GM19193 (cell line): ENCODE measurements around the gene SARDH.

Experiments
- POLR2A ChIP-seq: IDR thresholded peaks from 4 replicates; pipeline ENCODE4 v1.6.1; 2011; ENCODE audit not compliant: insufficient read depth, insufficient read length; ENCODE audit errors: extremely low read depth

SARDH gene

GRCh38 chr9:133734590-133735414 lies 3.4 kb downstream of the SARDH start:
- TF ChIP-seq POLR2A = no peak

- no peak for TF ChIP-seq POLR2A
Measured at GRCh38 chr9:133733796-133734533, 4.2 kb downstream of the SARDH start.

- TF ChIP-seq POLR2A = no peak
Measured at GRCh38 chr9:133733421-133733795, 4.7 kb downstream of the SARDH start.

- no peak for TF ChIP-seq POLR2A
Measured at GRCh38 chr9:133732639-133733408, 5.3 kb downstream of the SARDH start.

GRCh38 chr9:133731876-133732638 lies 6.1 kb downstream of the SARDH start:
- TF ChIP-seq POLR2A = no peak

GRCh38 chr9:133730994-133731715 lies 7.0 kb downstream of the SARDH start:
- no peak for TF ChIP-seq POLR2A

GRCh38 chr9:133729617-133730281 lies 8.4 kb downstream of the SARDH start:
- TF ChIP-seq POLR2A = no peak

GRCh38 chr9:133728856-133729616 lies 9.1 kb downstream of the SARDH start:
- TF ChIP-seq POLR2A = no peak

- TF ChIP-seq POLR2A = no peak
Measured at GRCh38 chr9:133727876-133728441, 10.2 kb downstream of the SARDH start.

- no peak for TF ChIP-seq POLR2A
Measured at GRCh38 chr9:133727277-133727875, 10.8 kb downstream of the SARDH start.

GRCh38 chr9:133726401-133727276 lies 11.5 kb downstream of the SARDH start:
- no peak for TF ChIP-seq POLR2A

- TF ChIP-seq POLR2A = no peak
Measured at GRCh38 chr9:133725886-133726285, 12.3 kb downstream of the SARDH start.
